Subcutaneous abdominal adipose tissue (tissue), 5 donors: ENCODE measurements around the gene GLIS2.

Source experiments
- H3K27ac ChIP-seq: one replicate; pipeline ENCODE4 v1.7.0; 2013; ENCODE audit warnings: low read depth, mild to moderate bottlenecking, inconsistent platforms, low read length, moderate library complexity
- H3K27me3 ChIP-seq, 5 donors: one replicate each; pipeline ENCODE4 v1.7.0; 2013; ENCODE audit warnings: low read length in 5 of 5, inconsistent platforms in 1 of 5; ENCODE audit not compliant: control insufficient read depth in 5 of 5, insufficient read depth in 4 of 5
- H3K36me3 ChIP-seq, 5 donors: one replicate each; pipeline ENCODE4 v1.7.0; 2013; ENCODE audit warnings: low read length in 5 of 5; ENCODE audit not compliant: control insufficient read depth in 5 of 5, insufficient read depth in 5 of 5
- H3K4me1 ChIP-seq, 5 donors: one replicate each; pipeline ENCODE4 v1.7.0; 2013; ENCODE audit warnings: low read length in 5 of 5, mild to moderate bottlenecking in 3 of 5, moderate library complexity in 1 of 5; ENCODE audit not compliant: control insufficient read depth in 5 of 5, insufficient read depth in 5 of 5
- H3K4me3 ChIP-seq, 5 donors: one replicate each; pipeline ENCODE4 v1.7.0; 2013; ENCODE audit warnings: low read length in 5 of 5, low read depth in 1 of 5
- H3K9ac ChIP-seq, 5 donors: one replicate each; pipeline ENCODE4 v1.7.0; 2013; ENCODE audit warnings: low read length in 5 of 5, mild to moderate bottlenecking in 4 of 5, moderate library complexity in 3 of 5
- H3K9me3 ChIP-seq, 5 donors: one replicate each; pipeline ENCODE4 v1.7.0; 2013; ENCODE audit warnings: low read length in 5 of 5; ENCODE audit not compliant: control insufficient read depth in 5 of 5
- donor health status: healthy.
- donor health status: healthy.
- donor health status: healthy.
- donor health status: healthy.
- donor health status: healthy.

Gene GLIS2

GRCh38 chr16:4381072-4381934, 65.4 kb downstream of the GLIS2 start:
- H3K4me1 ChIP-seq: peaks cover 3 to 62% (median 48%) of the 10 kb centered on the region in 5 donors
- H3K27me3 ChIP-seq: no peaks in the 10 kb centered on the region
- H3K36me3 ChIP-seq: peaks cover 0 to 75% (median 47%) of the 10 kb centered on the region in 5 donors
- no peak overlapping the region for H3K27ac ChIP-seq
- no peaks in the 10 kb centered on the region for H3K9me3 ChIP-seq
- H3K9ac ChIP-seq: no peak overlapping the region
- no peak overlapping the region for H3K4me3 ChIP-seq

- peaks cover 0 to 83% (median 47%) of the 10 kb centered on the region in 5 donors for H3K36me3 ChIP-seq
- H3K9me3 ChIP-seq: no peaks in the 10 kb centered on the region
- H3K9ac ChIP-seq: no peak overlapping the region
- no peak overlapping the region for H3K27ac ChIP-seq
- no peaks in the 10 kb centered on the region for H3K27me3 ChIP-seq
- no peak overlapping the region for H3K4me3 ChIP-seq
- peaks cover 5 to 62% (median 49%) of the 10 kb centered on the region in 5 donors for H3K4me1 ChIP-seq
Observed at GRCh38 chr16:4381935-4382794, 66.3 kb downstream of the GLIS2 start.

GRCh38 chr16:4382795-4383357, 67.0 kb downstream of the GLIS2 start:
- H3K27me3 ChIP-seq: no peaks in the 10 kb centered on the region
- no peak overlapping the region for H3K27ac ChIP-seq
- H3K36me3 ChIP-seq: peaks cover 0 to 90% (median 52%) of the 10 kb centered on the region in 5 donors
- peaks cover 2 to 62% (median 49%) of the 10 kb centered on the region in 5 donors for H3K4me1 ChIP-seq
- no peak overlapping the region for H3K4me3 ChIP-seq
- H3K9ac ChIP-seq: no peak overlapping the region
- H3K9me3 ChIP-seq: no peaks in the 10 kb centered on the region

- Histone ChIP-seq H3K4me1 (peaks cover 2 to 63% (median 47%) of the 10 kb centered on the region in 5 donors), H3K9me3 (no peaks in the 10 kb centered on the region), H3K27ac (no peak overlapping the region)
Observed at GRCh38 chr16:4383591-4384444, 68.0 kb downstream of the GLIS2 start.

GRCh38 chr16:4384509-4384942, 68.7 kb downstream of the GLIS2 start:
- Histone ChIP-seq H3K4me1 (peaks cover 5 to 64% (median 49%) of the 10 kb centered on the region in 5 donors), H3K36me3 (peaks cover 0 to 92% (median 47%) of the 10 kb centered on the region in 5 donors), H3K27ac (no peak overlapping the region), H3K9me3 (no peaks in the 10 kb centered on the region), H3K4me3 (no peak overlapping the region), H3K27me3 (peaks cover 0 to 3% (median 0%) of the 10 kb centered on the region in 5 donors), H3K9ac (no peak overlapping the region)

More at GRCh38 chr16:4383591-4384444, 68.0 kb downstream of the GLIS2 start:
- H3K4me3 ChIP-seq: no peak overlapping the region
- H3K36me3 ChIP-seq: peaks cover 0 to 92% (median 50%) of the 10 kb centered on the region in 5 donors
- H3K9ac ChIP-seq: no peak overlapping the region
- H3K27me3 ChIP-seq: no peaks in the 10 kb centered on the region

- H3K9ac ChIP-seq: peak overlapping the region in 1 of 5 donors; percentile 19
- no peak overlapping the region for H3K27ac ChIP-seq
- H3K27me3 ChIP-seq: peaks cover 0 to 3% (median 0%) of the 10 kb centered on the region in 5 donors
- H3K9me3 ChIP-seq: no peaks in the 10 kb centered on the region
- H3K36me3 ChIP-seq: peaks cover 0 to 95% (median 47%) of the 10 kb centered on the region in 5 donors
- peaks cover 5 to 64% (median 49%) of the 10 kb centered on the region in 5 donors for H3K4me1 ChIP-seq
- H3K4me3 ChIP-seq: no peak overlapping the region
Observed at GRCh38 chr16:4385066-4385788, 69.4 kb downstream of the GLIS2 start.

- no peak overlapping the region for H3K4me3 ChIP-seq
- peak overlapping the region in 1 of 5 donors; percentile 19 for H3K9ac ChIP-seq
- H3K9me3 ChIP-seq: no peaks in the 10 kb centered on the region
- H3K27me3 ChIP-seq: peaks cover 0 to 3% (median 0%) of the 10 kb centered on the region in 5 donors
- peaks cover 0 to 95% (median 43%) of the 10 kb centered on the region in 5 donors for H3K36me3 ChIP-seq
- H3K4me1 ChIP-seq: peaks cover 5 to 64% (median 49%) of the 10 kb centered on the region in 5 donors
- H3K27ac ChIP-seq: no peak overlapping the region
Observed at GRCh38 chr16:4385789-4386450, 70.1 kb downstream of the GLIS2 start.

GRCh38 chr16:4386451-4386805, 70.6 kb downstream of the GLIS2 start:
- Histone ChIP-seq H3K36me3 (peaks cover 0 to 91% (median 38%) of the 10 kb centered on the region in 5 donors), H3K9me3 (no peaks in the 10 kb centered on the region), H3K27ac (no peak overlapping the region), H3K27me3 (peaks cover 0 to 3% (median 0%) of the 10 kb centered on the region in 5 donors), H3K4me3 (no peak overlapping the region), H3K9ac (no peak overlapping the region), H3K4me1 (peaks cover 5 to 64% (median 49%) of the 10 kb centered on the region in 5 donors)
